NCI-H2196 (cell line): ENCODE measurements around the gene MKNK1.
A peak's percentile ranks its signal among the peaks of the same experiment; 100 is the strongest.
"Not testable (repeated sequence)": the region's sequence is repeated elsewhere in the genome, so short reads cannot be mapped to it uniquely, and the experiment has no call there.

Experiments used
- DNase-seq: peaks from one replicate; lab custom pipeline; 2025; ENCODE audit not compliant: unreplicated experiment; lab: John Stamatoyannopoulos, UW

The MKNK1 gene

GRCh38 chr1:46603858-46604549, at the start of gene MKNK1:
TSS of gene MKNK1 (minus strand) at chr1:46604268. CDS start at chr1:46583327, 20,941 bp downstream.
- peak; percentile 98 for DNase-seq

GRCh38 chr1:46653405-46653958, 49.4 kb upstream of the MKNK1 start:
- no peak for DNase-seq

GRCh38 chr1:46652321-46653100, 48.4 kb upstream of the MKNK1 start:
- DNase-seq, result no peak

- DNase-seq, result not testable (repeated sequence)
Measured at GRCh38 chr1:46651152-46651551, 47.1 kb upstream of the MKNK1 start.

- DNase-seq, result no peak
Measured at GRCh38 chr1:46650491-46650890, 46.4 kb upstream of the MKNK1 start.

GRCh38 chr1:46649764-46650163, 45.7 kb upstream of the MKNK1 start:
- DNase-seq, result no peak

- no peak for DNase-seq
Measured at GRCh38 chr1:46647611-46648010, 43.5 kb upstream of the MKNK1 start.

GRCh38 chr1:46646844-46647243, 42.8 kb upstream of the MKNK1 start:
- DNase-seq, result no peak

GRCh38 chr1:46646331-46646730, 42.3 kb upstream of the MKNK1 start:
- DNase-seq, result no peak

- DNase-seq, result no peak
Measured at GRCh38 chr1:46645815-46646214, 41.7 kb upstream of the MKNK1 start.

- DNase-seq, result peak; percentile 87
Measured at GRCh38 chr1:46643368-46643775, 39.3 kb upstream of the MKNK1 start.

- DNase-seq, result no peak
Measured at GRCh38 chr1:46642115-46642680, 38.1 kb upstream of the MKNK1 start.

- no peak for DNase-seq
Measured at GRCh38 chr1:46639547-46639946, 35.5 kb upstream of the MKNK1 start.

- no peak for DNase-seq
Measured at GRCh38 chr1:46638921-46639320, 34.9 kb upstream of the MKNK1 start.

- no peak for DNase-seq
Measured at GRCh38 chr1:46637444-46638083, 33.5 kb upstream of the MKNK1 start.

- DNase-seq, result no peak
Measured at GRCh38 chr1:46635205-46635604, 31.1 kb upstream of the MKNK1 start.

GRCh38 chr1:46630719-46631118, 26.7 kb upstream of the MKNK1 start:
- no peak for DNase-seq

- no peak for DNase-seq
Measured at GRCh38 chr1:46623743-46624644, 19.9 kb upstream of the MKNK1 start.

GRCh38 chr1:46622344-46622743, 18.3 kb upstream of the MKNK1 start:
- DNase-seq, result peak; percentile 24

GRCh38 chr1:46621930-46622329, 17.9 kb upstream of the MKNK1 start:
- no peak for DNase-seq
